T-helper 2 cell treated with Interferon-gamma antibody and Interleukin-4, amounts not matched to agents 5 μg/mL and 100 μg/mL, for 36 hours (primary cell): Measurements from ENCODE around the gene ACSL6.

Experiments
- DNase-seq: peaks from one replicate; pipeline ENCODE4 v3.0.0; 2021; ENCODE audit warnings: low spot score
- H3K27ac Mint-ChIP-seq: one replicate; pipeline ENCODE4 v1.8.0; 2021; ENCODE audit warnings: mild to moderate bottlenecking, mixed read lengths
- H3K27me3 Mint-ChIP-seq: one replicate; pipeline ENCODE4 v1.8.0; 2021; ENCODE audit warnings: low read depth, mixed read lengths
- H3K36me3 Mint-ChIP-seq: one replicate; pipeline ENCODE4 v1.8.0; 2021; ENCODE audit warnings: low read depth, mixed read lengths
- H3K4me1 Mint-ChIP-seq: one replicate; pipeline ENCODE4 v1.8.0; 2021; ENCODE audit warnings: low read depth, mixed read lengths
- H3K4me3 Mint-ChIP-seq: one replicate; pipeline ENCODE4 v1.8.0; 2022; ENCODE audit warnings: mild to moderate bottlenecking, moderate library complexity, mixed read lengths
- H3K9me3 Mint-ChIP-seq: one replicate; pipeline ENCODE4 v1.8.0; 2021; ENCODE audit warnings: mixed read lengths

ACSL6 gene

GRCh38 chr5:131996210-131997025, 15.0 kb downstream of the ACSL6 start:
- H3K4me1 Mint-ChIP-seq: peaks cover 25% of the 10 kb centered on the region

DNA sequence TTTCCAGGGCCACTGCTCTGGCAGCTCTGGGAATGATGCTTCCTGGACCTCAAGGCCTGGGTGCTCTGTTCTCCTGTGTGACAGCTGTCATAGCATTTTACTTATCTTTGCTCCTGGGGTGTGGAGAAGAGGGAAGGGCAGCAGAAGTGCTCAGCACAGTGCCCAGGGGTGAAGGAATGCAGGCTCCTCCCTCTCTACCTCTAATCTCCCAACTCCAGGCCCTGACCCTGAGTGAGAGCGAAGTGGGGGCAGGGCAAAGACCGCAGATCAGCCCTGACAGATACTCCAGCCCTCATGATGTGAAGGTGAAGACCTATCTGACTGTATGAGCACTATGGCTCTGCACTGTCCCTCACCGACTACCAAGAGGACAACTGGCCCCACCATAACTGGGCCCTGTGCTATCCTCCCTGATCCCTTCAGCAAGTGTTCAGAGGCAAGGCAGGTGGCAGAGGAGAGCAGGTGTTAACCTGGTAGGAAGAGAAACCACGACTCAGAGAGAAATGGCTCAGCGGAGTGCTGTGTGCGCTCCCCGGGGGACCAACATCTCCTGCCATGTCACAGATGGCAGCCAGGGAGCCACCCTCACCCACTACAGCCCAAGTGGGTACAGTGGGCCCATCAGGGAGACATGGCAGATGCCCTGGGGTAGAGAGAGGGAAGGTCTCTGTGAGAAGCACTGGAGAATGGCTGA, 16.8 kb downstream of the ACSL6 start:
- H3K9me3 Mint-ChIP-seq: no peaks in the 10 kb centered on the region
- no peaks in the 10 kb centered on the region for H3K36me3 Mint-ChIP-seq
- peaks cover 17% of the 10 kb centered on the region for H3K4me1 Mint-ChIP-seq
- H3K4me3 Mint-ChIP-seq: no peak overlapping the region
- DNase-seq: no peak
- H3K27ac Mint-ChIP-seq: no peak overlapping the region
- H3K27me3 Mint-ChIP-seq: peaks cover 6% of the 10 kb centered on the region

More at GRCh38 chr5:131996210-131997025, 15.0 kb downstream of the ACSL6 start:
- peak overlapping the region; percentile 3 for H3K27ac Mint-ChIP-seq
- no peak for DNase-seq
- no peak overlapping the region for H3K4me3 Mint-ChIP-seq
- H3K9me3 Mint-ChIP-seq: no peaks in the 10 kb centered on the region
- no peaks in the 10 kb centered on the region for H3K36me3 Mint-ChIP-seq
- peaks cover 6% of the 10 kb centered on the region for H3K27me3 Mint-ChIP-seq

- Mint-ChIP-seq H3K27ac (no peak overlapping the region), H3K4me1 (peaks cover 16% of the 10 kb centered on the region), H3K27me3 (peaks cover 6% of the 10 kb centered on the region), H3K4me3 (no peak overlapping the region), H3K36me3 (no peaks in the 10 kb centered on the region), H3K9me3 (no peaks in the 10 kb centered on the region)
- no peak for DNase-seq
These were observed 17.4 kb downstream of the ACSL6 start for GRCh38 chr5:131994090-131994489.

DNA sequence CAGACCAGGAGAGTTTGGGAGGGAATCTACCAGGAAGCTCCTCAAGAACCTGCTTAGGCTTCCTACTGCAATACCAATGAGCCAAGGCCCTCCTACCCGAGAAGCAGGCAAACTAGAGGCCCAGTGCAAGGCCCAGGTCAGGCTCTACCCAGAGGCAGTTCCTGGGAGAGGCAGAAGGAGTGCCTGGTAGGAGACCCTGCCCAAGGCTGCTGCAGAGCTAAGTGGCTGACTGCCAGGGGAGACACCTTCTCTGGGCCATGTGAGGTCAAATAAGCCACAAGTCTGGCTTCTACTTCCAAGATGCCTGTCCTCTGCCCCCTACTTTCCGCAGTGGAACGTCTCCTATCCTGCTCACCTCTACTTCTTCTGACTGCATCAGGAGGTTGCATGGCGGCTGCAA, 17.8 kb downstream of the ACSL6 start:
- Mint-ChIP-seq H3K9me3 (no peaks in the 10 kb centered on the region), H3K36me3 (no peaks in the 10 kb centered on the region), H3K4me3 (no peak overlapping the region), H3K27me3 (peaks cover 6% of the 10 kb centered on the region), H3K27ac (no peak overlapping the region), H3K4me1 (peaks cover 12% of the 10 kb centered on the region)
- no peak for DNase-seq

GRCh38 chr5:131992370-131992769, 19.1 kb downstream of the ACSL6 start:
- Mint-ChIP-seq H3K9me3 (no peaks in the 10 kb centered on the region), H3K4me1 (peaks cover 9% of the 10 kb centered on the region), H3K36me3 (no peaks in the 10 kb centered on the region), H3K4me3 (no peak overlapping the region), H3K27me3 (peaks cover 6% of the 10 kb centered on the region), H3K27ac (no peak overlapping the region)
- DNase-seq: no peak

GRCh38 chr5:131991593-131992324, 19.7 kb downstream of the ACSL6 start:
- Mint-ChIP-seq H3K4me1 (peaks cover 4% of the 10 kb centered on the region), H3K9me3 (no peaks in the 10 kb centered on the region)
- DNase-seq: no peak

DNA sequence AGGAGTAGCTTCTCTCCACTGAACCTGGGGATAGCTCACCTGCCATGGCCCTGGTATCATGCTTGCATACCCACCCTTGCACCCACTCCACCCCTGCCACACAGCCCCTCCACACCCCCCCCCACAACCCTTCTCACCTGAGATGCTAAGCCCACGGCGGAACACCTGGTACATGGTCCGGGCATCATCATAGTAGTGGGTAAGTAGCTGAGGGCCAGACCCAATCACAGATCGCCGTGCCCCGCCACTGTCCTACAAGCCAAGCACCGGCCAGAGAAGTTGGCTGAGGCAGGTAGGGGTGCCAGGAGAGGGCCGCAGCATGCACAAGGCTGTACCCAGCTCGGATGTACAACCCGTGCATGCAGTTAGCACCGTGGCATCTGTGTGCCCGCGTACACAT, 20.7 kb downstream of the ACSL6 start:
- no peak for DNase-seq
- Mint-ChIP-seq H3K4me1 (no peaks in the 10 kb centered on the region), H3K9me3 (no peaks in the 10 kb centered on the region), H3K27ac (no peak overlapping the region), H3K27me3 (peaks cover 6% of the 10 kb centered on the region), H3K36me3 (no peaks in the 10 kb centered on the region), H3K4me3 (no peak overlapping the region)

More at GRCh38 chr5:131991593-131992324, 19.7 kb downstream of the ACSL6 start:
- H3K36me3 Mint-ChIP-seq: no peaks in the 10 kb centered on the region
- no peak overlapping the region for H3K27ac Mint-ChIP-seq
- H3K4me3 Mint-ChIP-seq: no peak overlapping the region
- H3K27me3 Mint-ChIP-seq: peaks cover 6% of the 10 kb centered on the region

DNA sequence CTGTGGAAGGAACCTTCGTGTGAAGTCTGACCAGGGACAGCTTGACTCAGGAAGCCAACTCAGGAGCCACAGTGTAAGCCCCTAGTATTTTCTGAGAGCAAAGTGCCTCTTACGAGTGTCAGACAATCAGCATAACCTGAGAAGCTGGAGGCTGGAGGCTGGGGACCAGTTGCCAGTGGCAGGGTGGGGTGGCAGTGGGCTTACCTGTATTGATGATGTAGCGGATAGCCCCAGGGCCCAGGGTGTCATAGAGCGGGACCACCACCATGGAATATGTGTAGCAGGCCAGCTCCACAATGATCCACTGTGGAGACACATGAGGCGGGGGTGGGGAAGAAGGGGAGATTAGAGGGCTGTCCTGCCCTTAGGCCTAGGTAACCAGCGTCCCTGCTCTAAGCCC, 22.9 kb downstream of the ACSL6 start:
- no peak overlapping the region for H3K27ac Mint-ChIP-seq
- no peak for DNase-seq

DNA sequence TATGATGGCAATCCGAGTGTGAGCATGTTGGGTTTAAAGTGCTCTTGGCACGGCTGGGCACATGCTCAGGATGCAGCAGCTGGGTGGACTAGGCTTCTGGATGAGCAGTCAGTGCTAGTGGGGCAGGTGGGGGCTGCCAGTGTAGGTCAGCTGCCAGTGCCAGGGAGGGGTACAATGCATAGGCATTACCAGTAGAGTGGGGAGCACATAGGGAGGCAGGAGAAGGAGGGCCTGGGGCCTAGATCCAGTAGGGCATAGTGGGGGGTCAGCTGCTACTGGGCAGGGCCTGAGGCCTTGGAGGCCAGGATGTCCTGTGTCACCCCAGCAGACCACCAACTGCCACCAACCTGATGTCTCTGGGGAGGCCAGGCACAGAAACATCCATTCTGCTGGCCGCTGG, 24.2 kb downstream of the ACSL6 start:
- H3K27ac Mint-ChIP-seq: no peak overlapping the region
- DNase-seq: no peak
- H3K4me3 Mint-ChIP-seq: no peak overlapping the region
- H3K36me3 Mint-ChIP-seq: no peaks in the 10 kb centered on the region
- H3K4me1 Mint-ChIP-seq: peaks cover 6% of the 10 kb centered on the region
- H3K27me3 Mint-ChIP-seq: no peaks in the 10 kb centered on the region
- H3K9me3 Mint-ChIP-seq: no peaks in the 10 kb centered on the region

More for the DNA sequence above, 22.9 kb downstream of the ACSL6 start:
- H3K27me3 Mint-ChIP-seq: peaks cover 6% of the 10 kb centered on the region
- H3K36me3 Mint-ChIP-seq: no peaks in the 10 kb centered on the region
- H3K4me1 Mint-ChIP-seq: no peaks in the 10 kb centered on the region
- no peak overlapping the region for H3K4me3 Mint-ChIP-seq
- H3K9me3 Mint-ChIP-seq: no peaks in the 10 kb centered on the region

GRCh38 chr5:131986161-131986912, 25.1 kb downstream of the ACSL6 start:
- Mint-ChIP-seq H3K27me3 (peaks cover 3% of the 10 kb centered on the region), H3K27ac (no peak overlapping the region)
- no peak for DNase-seq

DNA sequence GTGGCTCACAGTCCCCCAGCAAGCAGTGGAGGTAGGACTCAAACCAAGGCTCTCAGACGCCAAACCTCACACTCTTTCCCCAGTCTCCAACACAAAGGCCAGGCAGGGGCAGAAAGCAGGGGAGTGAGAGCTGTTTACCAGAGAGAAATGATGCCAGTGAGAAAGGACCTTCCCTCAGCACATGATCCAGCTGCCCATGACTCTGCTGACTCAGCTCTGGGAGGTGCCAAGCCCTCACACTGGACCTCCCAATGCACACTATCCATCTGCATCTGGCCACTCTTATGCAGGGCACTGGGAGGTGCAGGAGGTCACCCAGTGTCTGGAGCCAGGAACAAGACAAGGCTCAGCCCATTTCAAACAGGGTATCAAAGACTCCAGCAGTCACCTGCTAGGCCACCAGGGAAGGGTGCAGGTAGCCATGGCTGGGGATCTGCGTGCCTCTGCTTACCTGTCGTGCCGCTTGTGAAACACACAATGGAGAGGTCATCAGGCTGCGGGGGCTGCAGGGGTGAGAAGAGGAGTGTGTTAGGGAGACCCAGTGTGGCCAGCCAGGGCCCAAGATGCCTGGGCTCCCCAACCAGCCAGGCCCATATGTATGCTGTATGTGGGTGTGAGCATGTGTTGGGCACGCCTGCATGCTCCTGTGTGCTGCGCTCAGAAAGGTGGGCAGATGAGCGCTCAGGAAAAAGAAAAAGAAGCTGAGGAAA, 26.3 kb downstream of the ACSL6 start:
- peaks cover 9% of the 10 kb centered on the region for H3K27me3 Mint-ChIP-seq
- H3K9me3 Mint-ChIP-seq: no peaks in the 10 kb centered on the region
- H3K27ac Mint-ChIP-seq: no peak overlapping the region
- no peak overlapping the region for H3K4me3 Mint-ChIP-seq
- peaks cover 6% of the 10 kb centered on the region for H3K4me1 Mint-ChIP-seq
- DNase-seq: no peak
- H3K36me3 Mint-ChIP-seq: no peaks in the 10 kb centered on the region

More at GRCh38 chr5:131986161-131986912, 25.1 kb downstream of the ACSL6 start:
- Mint-ChIP-seq H3K9me3 (no peaks in the 10 kb centered on the region), H3K36me3 (no peaks in the 10 kb centered on the region), H3K4me3 (no peak overlapping the region), H3K4me1 (peaks cover 6% of the 10 kb centered on the region)

DNA sequence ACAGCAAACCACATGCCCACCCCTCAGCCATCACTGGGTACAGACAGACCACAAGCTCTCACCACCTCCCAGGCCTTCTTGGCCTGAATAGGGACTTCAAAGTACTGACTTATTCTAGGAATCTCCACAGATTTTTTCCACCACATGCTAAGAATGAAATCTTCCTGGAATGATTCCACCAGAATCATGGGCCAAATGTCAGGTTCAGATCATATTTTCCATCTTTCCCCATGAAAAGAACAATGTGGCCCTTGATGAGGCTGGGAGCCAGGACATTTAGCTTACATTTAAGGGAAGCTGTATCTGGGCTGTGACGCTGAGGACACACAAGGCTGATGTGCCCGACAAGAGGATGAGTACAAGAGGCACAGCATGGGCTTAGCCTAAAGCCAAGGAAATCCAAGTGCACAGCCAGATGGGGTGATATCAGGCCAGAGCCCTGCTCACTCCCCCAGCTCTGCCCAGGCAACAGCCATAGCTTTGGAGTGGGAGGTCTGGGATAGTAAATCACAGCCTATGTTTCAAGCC, 28.1 kb downstream of the ACSL6 start:
- Mint-ChIP-seq H3K9me3 (no peaks in the 10 kb centered on the region), H3K27me3 (peaks cover 9% of the 10 kb centered on the region), H3K27ac (no peak overlapping the region), H3K4me1 (peaks cover 6% of the 10 kb centered on the region), H3K36me3 (no peaks in the 10 kb centered on the region), H3K4me3 (no peak overlapping the region)
- DNase-seq: no peak

- Mint-ChIP-seq H3K27ac (no peak overlapping the region), H3K4me1 (peaks cover 10% of the 10 kb centered on the region)
These were observed 29.9 kb downstream of the ACSL6 start for GRCh38 chr5:131981516-131981915.

More at GRCh38 chr5:131981516-131981915, 29.9 kb downstream of the ACSL6 start:
- no peak for DNase-seq
- Mint-ChIP-seq H3K27me3 (peaks cover 9% of the 10 kb centered on the region), H3K36me3 (no peaks in the 10 kb centered on the region), H3K9me3 (no peaks in the 10 kb centered on the region), H3K4me3 (no peak overlapping the region)
